Stimulated activated CD4-positive, alpha-beta T cell treated with anti-CD3 and anti-CD28 coated beads, Interleukin-15, amount 100 ng/mL, for 24 hours (primary cell): Measurements from ENCODE around the gene RPRD1A.
A peak's percentile ranks its signal among the peaks of the same experiment; 100 is the strongest.
"Not testable (repeated sequence)": the region's sequence is repeated elsewhere in the genome, so short reads cannot be mapped to it uniquely, and the experiment has no call there.

Source experiments
- DNase-seq: peaks from one replicate; pipeline ENCODE4 v3.0.0-alpha.2; 2020

The RPRD1A gene

DNA sequence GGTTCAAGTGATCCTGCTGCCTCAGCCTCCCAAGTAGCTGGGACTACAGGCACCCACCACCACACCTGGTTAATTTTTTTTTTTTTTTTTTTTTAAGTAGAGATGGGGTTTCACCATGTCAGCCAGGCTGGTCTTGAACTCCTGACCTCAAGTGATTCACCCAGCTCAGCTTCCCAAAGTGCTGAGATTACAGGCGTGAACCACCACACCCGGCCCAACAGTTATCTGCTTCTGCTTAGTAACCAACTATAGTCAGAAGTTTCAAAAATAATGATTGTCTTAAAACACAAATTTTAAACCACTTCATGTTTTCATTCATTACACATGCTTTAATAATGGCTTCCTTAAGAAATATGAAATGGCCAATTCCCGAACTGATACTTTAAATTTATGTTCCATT is 43.1 kb downstream of the RPRD1A start:
- not testable (repeated sequence) for DNase-seq

GRCh38 chr18:36023336-36023735 is 44.0 kb downstream of the RPRD1A start:
- DNase-seq = no peak

GRCh38 chr18:36020174-36020711 is 47.1 kb downstream of the RPRD1A start:
- DNase-seq = no peak

- DNase-seq = no peak
Measured at GRCh38 chr18:36017232-36017631, 50.1 kb downstream of the RPRD1A start.

DNA sequence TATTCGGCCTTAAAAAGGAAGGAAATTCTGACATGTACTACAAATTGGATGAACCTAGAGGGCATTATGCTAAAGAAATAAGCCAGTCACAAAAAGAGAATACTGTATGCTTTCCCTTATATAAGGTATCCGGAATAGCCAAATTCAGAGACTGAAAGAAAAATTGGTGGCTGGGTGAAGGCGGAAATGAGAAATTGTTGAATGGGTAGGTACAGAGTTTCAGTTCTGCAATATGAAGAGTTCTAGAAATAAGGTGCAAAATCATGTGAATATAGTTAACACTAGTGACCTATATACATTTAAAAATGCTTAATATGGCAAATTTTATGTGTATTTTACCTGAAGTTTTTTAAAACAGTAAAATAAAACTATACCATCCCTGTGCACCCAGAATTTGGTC is 51.7 kb downstream of the RPRD1A start:
- no peak for DNase-seq

DNA sequence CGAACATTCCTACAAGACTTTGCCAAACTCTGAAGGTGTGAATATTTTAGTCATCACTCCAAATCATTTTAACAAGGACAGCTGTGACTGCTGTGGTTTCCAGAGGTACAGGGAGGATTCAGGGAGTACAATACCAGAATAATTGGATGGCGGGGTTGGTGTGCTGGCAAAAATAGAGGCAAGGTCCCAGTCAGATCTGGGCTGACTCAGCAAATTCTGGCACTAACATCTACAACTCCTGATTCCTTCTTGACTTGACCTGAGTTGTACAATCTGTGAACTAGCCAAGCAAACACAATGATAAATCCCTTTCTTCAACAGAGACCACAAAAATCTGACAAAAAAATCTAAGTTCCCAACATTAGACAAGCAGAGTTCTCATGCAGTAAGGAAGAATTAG is 54.5 kb downstream of the RPRD1A start:
- no peak for DNase-seq

GRCh38 chr18:36009214-36009613 is 58.1 kb downstream of the RPRD1A start:
- no peak for DNase-seq

DNA sequence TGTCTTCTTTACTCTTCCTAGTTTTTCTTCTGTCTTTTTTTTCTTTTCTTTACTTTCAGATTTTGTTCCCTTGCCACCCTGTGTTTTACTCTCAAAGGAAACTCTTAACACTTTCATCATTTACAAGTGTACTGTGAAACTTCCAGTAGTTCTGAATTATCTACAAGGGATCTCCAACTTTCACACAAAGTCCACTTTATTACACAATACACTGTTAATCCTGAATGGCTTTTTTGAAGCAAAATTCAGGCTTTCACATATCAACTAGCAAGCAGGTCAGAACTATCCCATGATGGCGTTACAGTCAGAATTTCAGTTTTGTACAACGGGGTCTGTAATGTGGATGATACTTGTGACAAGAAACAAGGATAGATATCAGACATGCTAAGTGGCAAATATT is 60.4 kb downstream of the RPRD1A start:
- no peak for DNase-seq

- no peak for DNase-seq
Measured at GRCh38 chr18:35999925-36000324, 67.4 kb downstream of the RPRD1A start.

DNA sequence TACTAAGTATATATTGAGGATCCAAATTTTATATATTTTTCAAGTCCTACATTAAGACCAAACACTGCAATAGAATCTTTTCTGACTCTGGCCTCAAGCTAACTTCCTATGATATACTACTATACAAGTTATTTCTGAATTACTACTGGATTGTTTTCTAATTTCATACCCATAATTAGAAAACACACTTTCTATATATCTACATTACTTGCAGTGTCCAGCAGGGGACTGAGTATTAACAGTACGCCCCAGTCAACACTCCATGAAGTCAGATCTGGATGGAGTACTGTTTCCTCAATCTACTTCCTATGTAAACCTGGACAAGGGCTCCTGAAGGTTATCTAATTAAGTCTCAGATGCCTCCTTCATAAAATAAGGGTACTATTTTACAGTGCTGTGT is 68.4 kb downstream of the RPRD1A start:
- DNase-seq = no peak

GRCh38 chr18:35993013-35993412 is 74.3 kb downstream of the RPRD1A start:
- DNase-seq = no peak

DNA sequence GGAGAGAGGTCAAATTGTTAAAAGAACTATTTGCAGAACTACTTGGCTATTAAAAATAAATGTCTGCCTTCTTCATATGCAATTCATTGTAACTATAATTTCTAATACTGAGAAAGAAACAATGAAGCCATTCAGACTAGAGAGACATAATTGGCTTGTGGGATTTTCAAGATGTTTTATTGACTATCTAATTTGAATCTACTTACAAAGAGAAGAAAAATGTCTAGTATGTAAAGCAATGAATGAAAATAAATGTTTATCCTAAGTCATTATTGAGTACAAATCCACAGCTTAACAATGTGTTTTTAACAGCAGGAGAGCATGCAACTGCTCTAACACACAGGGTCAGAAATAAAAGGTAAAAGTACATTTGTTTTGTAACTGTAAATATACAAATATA is 75.7 kb downstream of the RPRD1A start:
- DNase-seq = no peak

DNA sequence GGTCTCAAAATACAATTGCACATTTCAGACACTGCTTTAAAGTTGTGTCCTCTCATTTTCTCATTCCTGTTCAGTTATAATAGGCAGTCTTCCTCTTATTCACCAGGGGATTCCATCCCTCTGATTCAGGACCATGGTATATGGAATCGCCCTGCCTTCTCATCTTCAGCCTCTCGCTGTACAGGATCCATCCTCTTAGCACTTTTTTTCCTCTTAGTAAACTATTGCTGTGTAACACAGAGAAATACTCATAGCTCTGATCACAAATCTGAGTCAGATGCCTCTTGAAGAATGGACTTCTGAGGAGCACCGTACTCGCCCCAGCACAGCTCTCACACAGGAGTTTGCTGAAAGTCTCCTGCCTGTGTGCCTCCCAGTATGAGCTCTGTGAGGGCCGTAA is 83.5 kb downstream of the RPRD1A start:
- no peak for DNase-seq

DNA sequence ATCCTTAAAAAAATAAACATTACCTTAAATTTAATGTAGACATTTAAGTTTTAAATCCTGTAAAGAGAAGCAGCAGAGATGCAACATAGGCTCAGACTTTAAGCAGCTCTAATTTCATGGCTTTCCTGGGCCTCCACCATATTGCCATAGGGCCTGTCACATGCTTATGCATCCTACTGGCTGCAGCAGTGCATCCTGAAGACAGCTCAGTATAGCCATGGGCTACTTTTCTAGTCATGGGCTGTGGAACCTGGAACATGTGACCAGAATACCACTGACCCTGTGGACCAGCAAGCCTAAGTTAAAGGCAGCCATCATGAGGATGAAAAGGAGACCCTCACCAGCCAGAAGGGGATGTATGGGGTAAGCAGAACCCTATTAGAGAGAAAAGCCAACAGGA is 84.2 kb downstream of the RPRD1A start:
- no peak for DNase-seq

DNA sequence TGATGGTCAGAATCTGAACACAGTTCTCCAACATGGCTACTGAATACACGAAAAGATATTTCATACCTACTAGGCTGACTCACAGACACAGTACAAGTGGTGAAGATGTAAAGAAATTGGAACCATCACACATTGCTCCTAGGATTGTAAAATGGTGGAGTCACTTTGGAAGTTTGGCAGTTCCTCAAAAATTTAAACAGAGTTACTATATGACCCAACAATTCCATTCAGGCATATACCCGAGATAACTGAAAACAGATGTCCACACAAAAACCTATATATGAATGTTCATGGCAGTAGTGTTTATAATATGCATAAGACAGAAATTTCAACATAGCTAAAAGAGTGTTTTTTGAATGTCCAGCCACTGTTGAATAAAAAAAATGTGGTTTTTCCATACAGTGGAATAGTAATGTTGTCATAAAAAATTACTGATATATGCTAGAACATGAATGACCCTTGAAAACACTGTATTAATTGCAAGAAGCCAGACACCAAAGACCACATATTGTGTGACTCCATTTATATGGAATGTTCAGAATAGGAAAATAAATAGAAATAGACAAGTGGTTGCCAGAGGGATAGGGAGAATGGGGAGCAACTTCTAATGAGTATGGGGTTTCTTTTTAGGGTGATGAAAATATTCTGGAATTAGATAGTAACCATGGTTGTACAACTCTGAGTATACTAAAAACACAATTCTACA is 84.8 kb downstream of the RPRD1A start:
- DNase-seq = no peak

GRCh38 chr18:35979112-35979511 is 88.2 kb downstream of the RPRD1A start:
- DNase-seq = no peak

GRCh38 chr18:35974181-35974580 is 93.2 kb downstream of the RPRD1A start:
- no peak for DNase-seq

DNA sequence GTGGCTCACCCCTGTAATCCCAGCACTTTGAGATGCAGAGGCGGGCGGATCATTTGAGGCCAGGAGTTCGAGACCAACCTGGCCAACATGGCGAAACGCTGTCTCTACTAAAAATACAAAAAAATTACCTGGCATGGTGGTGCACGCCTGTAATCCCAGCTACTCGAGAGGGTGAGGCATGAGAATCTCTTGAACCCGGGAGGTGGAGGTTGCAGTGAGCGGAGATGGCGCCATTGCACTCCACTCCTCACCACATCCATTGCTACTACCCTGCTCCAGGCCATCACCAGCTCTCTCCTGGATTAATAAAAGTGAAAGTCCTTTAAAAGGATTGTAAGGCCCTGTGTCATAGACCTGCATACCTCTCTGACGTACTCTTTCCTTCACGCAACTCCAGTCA is 93.7 kb downstream of the RPRD1A start:
- DNase-seq = no peak

DNA sequence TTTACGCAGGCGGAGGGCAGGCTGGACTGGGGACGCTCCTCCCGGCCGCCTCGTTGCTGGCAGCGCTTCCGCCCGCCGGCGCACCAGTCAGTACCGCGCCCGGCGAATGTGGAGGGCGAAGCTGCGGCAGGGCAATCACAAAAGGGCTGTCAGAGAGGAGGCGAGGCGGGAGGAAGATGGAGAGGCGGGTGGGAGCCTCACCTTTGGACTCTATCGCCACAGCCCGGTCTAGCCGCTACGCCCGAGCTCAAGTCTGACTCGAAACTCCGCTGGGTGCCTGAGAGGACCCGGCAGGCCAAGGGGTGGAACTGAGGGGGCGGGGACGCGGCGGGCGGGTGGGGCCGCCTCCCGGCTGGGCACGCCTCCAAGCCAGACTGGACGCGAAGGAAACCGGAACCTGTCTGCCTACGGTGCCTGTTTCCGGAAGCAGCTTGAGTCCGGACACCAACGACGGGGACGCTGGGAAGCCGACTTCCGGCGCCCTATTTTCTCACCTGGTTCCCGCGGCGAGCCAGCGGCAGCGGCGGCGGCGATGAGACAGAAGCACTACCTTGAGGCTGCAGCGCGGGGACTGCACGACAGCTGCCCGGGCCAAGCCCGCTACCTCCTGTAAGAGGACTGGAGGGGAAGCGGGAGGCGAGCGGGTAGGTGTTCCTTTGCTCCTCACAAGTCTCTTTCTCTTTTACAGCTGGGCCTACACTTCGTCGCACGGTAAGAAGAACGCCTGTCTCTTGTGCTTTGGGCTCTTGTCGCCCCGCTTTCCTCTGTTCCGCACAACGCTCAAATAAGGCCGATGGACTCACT is 95.0 kb downstream of the RPRD1A start, which contains the start of gene RMP24:
RMP24 (plus strand) TSS at position 483 of the 804 bp plus-strand sequence.
- peak; percentile 94 for DNase-seq

DNA sequence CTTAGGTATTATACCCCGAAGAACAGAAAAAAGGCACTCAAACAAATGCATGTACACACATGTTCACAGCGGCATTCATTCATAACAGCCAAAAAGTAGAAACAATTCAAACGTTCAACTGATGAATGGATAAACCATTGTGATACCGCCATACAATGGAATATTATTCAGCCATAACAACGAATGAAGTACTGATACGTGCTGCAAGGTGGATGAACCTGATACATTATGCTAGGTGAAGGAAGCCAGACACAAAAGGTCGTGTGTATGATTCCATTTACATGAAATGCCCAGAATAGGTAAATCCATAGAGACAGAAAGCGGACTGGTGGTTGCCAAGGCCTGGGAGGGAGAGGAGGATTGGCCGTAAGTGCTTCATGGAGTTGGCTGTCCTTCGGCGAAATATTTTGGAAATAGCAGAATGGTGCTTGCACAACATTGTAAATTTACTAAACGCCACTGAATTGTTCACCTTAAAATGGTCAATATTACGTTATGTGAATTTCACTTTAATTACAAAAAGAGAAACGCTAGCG is 95.6 kb downstream of the RPRD1A start:
- no peak for DNase-seq

DNA sequence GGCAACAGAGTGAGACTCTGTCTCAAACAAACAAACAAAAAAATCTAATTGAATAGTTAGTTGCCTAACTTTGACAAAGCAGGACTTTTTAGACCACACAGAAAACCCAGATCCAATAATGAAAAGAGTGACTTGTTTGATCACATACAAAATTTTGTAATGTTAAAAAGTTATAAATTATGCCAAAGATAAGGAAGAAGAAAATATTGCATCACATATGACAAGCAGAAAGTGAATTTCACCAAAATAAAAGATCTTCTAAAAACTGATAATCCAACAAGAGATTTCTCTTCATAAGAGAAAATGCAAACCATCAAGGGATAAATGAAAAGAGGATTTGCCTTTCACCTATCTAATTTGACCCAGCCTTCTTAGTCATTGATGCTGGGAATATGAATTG is 97.7 kb downstream of the RPRD1A start:
- DNase-seq = no peak

DNA sequence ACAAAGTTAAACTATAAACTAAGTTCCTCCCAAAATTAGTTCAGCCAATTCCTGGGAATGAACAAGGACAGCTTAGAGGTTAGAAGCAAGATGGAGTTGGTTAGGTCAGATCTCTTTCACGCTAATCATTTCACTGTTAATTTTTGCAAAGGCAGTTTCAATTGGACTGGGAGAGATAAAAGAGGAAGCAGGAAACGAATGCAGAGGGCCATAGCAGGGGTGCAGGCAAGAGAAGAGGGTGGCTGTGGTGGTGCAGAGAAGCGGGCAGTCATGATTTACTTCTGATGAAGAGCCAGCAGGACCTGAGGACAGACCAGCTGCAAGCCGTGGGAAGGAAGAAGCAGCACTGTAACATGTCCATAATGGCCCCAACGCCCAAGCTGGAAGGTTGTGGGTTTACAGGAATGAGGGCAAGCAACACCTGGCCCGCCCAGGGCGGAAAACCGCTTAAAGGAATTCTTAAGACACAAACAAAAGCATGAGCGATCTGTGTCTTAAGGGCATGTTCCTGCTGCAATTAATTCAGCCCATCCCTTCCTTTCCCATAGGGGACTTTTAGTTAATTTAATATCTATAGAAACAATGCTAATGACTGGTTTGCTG is 99.0 kb downstream of the RPRD1A start:
- DNase-seq = no peak

DNA sequence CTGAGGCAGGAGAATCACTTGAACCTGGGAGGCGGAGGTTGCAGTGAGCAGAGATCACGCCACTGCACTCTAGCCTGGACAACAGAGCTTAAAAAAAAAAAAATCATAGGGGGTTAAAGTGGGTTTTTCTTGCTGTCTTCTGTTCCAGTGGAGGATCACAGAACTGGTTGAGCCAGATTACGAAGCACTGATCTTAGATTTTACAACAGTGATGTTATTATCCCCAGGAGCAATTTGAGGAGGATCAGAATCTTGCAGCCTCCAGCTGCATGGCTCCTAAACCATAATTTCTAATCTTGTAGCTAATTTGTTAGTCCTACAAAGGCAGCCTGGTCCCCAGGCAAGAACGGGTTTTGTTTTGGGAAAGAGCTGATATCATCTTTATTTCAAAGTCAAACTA is 99.5 kb downstream of the RPRD1A start:
- DNase-seq = not testable (repeated sequence)

DNA sequence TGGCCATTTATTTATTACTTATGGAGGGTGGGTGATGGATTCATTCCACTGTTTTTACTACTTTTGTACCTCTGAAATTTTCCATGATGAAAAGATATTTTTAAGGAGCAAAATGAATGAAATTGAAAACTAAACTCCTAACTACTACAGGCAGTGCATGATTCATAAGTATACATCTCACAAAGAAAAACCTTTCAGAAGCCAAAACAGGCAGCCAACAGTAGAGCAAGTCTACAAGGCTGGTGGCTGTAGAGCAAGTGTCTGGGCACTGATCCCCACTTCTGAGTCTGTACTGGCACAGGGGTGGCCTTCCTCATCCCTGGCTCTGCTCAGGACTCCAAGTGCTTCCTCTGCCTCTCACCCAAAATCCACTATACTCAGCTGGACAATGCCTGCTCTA is 103.0 kb downstream of the RPRD1A start:
- DNase-seq = no peak
